SK-N-SH (cell line): Measurements from ENCODE around the gene DEPP1. TPM values are rescaled to one million over a fixed set of nuclear protein-coding genes. Genes with fewer than 3 reads are reported as not detected.
A peak's percentile ranks its signal among the peaks of the same experiment; 100 is the strongest.

ENCODE experiments used
- CTCF ChIA-PET: fragments of 300-600, 350-600 bp; formaldehyde crosslinking; extraction: SDS; loops from one replicate; lab custom pipeline; 2021; lab: Yijun Ruan, JAX
- POLR2A ChIA-PET: fragments of 350-600 bp; sonication (Branson Sonifier 250); formaldehyde crosslinking; extraction: SDS; loops from one replicate; lab custom pipeline; 2020; ENCODE audit warnings: antibody characterized with exemption, inconsistent platforms; lab: Yijun Ruan, JAX
- DNase-seq: peaks from one replicate; pipeline ENCODE4 v3.0.0; 2012
- H2AFZ ChIP-seq: fragments of 200-600 bp; sonication (generic); 2 replicates; pipeline ENCODE4 v1.8.1; 2016; ENCODE audit warnings: antibody characterized with exemption, mild to moderate bottlenecking, low read depth
- H3F3A ChIP-seq: fragments of 200-600 bp; sonication (generic); replicated peaks from 2 replicates; pipeline ENCODE3; 2016; ENCODE audit warnings: antibody characterized with exemption, mild to moderate bottlenecking; ENCODE audit not compliant: insufficient read depth
- H3K27ac ChIP-seq, 2 experiments: fragments of 200-500 bp in 1 of 2; fragments of 200-600 bp in 1 of 2; sonication (Bioruptor generic) in 1 of 2; sonication (generic), shearing (Covaris generic) in 1 of 2; 2 replicates each; pipeline versions ENCODE4 v1.5.1 to v1.6.1; 2014 to 2016; ENCODE audit warnings: low read depth in 2 of 2, inconsistent platforms in 1 of 2, low read length in 1 of 2, mild to moderate bottlenecking in 1 of 2, mixed read lengths in 1 of 2
- H3K27me3 ChIP-seq: fragments of 200-600 bp; sonication (generic), shearing (Covaris generic); 2 replicates; pipeline ENCODE4 v1.6.1; 2016; ENCODE audit warnings: mixed run types; ENCODE audit not compliant: insufficient read depth
- H3K36me3 ChIP-seq, 2 experiments: fragments of 200-500 bp in 1 of 2; fragments of 200-600 bp in 1 of 2; sonication (Bioruptor generic) in 1 of 2; sonication (generic) in 1 of 2; replicated peaks in 1 of 2; 2 replicates each; pipeline versions ENCODE3 to v1.5.1; 2014 to 2016; ENCODE audit warnings: low read length in 1 of 2, mild to moderate bottlenecking in 1 of 2; ENCODE audit not compliant: insufficient read depth in 2 of 2, control insufficient read depth in 1 of 2
- H3K4me1 ChIP-seq, 2 experiments: fragments of 200-500 bp in 1 of 2; fragments of 200-600 bp in 1 of 2; sonication (Bioruptor generic) in 1 of 2; sonication (generic), shearing (Covaris generic) in 1 of 2; 2 replicates each; pipeline versions ENCODE4 v1.5.1 to v1.6.1; 2014 to 2016; ENCODE audit warnings: low read depth in 1 of 2, low read length in 1 of 2, mixed run types in 1 of 2; ENCODE audit not compliant: insufficient read depth in 2 of 2, control insufficient read depth in 1 of 2
- H3K4me2 ChIP-seq: fragments of 200-600 bp; sonication (generic), shearing (Covaris generic); 2 replicates; pipeline ENCODE4 v1.6.1; 2017; ENCODE audit warnings: mixed run types
- H3K4me3 ChIP-seq, 2 experiments: fragments of 200-500 bp in 1 of 2; fragments of 200-600 bp in 1 of 2; sonication (Bioruptor generic) in 1 of 2; sonication (generic), shearing (Covaris generic) in 1 of 2; 2 replicates each; pipeline versions ENCODE4 v1.5.1 to v1.8.1; 2014 to 2016; ENCODE audit warnings: low read depth in 2 of 2, inconsistent platforms in 1 of 2, low read length in 1 of 2, mild to moderate bottlenecking in 1 of 2, mixed read lengths in 1 of 2, moderate library complexity in 1 of 2
- H3K79me2 ChIP-seq: fragments of 200-600 bp; sonication (generic); 2 replicates; pipeline ENCODE4 v1.8.1; 2017; ENCODE audit warnings: mild to moderate bottlenecking; ENCODE audit not compliant: insufficient read depth
- H3K9ac ChIP-seq: fragments of 200-600 bp; sonication (generic); 2 replicates; pipeline ENCODE4 v1.6.1; 2017; ENCODE audit warnings: mixed run types
- H3K9me2 ChIP-seq: fragments of 200-600 bp; sonication (generic); 2 replicates; pipeline ENCODE4 v1.6.1; 2017; ENCODE audit warnings: mixed run types
- H3K9me3 ChIP-seq: fragments of 200-600 bp; sonication (generic); 2 replicates; pipeline ENCODE4 v1.6.1; 2017; ENCODE audit warnings: mixed run types, mild to moderate bottlenecking, moderate library complexity
- H4K20me1 ChIP-seq: fragments of 200-600 bp; sonication (generic); 2 replicates; pipeline ENCODE4 v1.6.1; 2017; ENCODE audit warnings: mild to moderate bottlenecking, mixed run types; ENCODE audit not compliant: insufficient read depth
- EP300 ChIP-seq, 2 experiments: IDR thresholded peaks; 2 replicates each; pipeline versions ENCODE4 v1.4.0 to v1.6.1; 2012; ENCODE audit warnings: borderline replicate concordance in 1 of 2, low read depth in 1 of 2, low read length in 1 of 2
- GATA2 ChIP-seq: sonication (generic); formaldehyde crosslinking; IDR thresholded peaks from 2 replicates; pipeline ENCODE4 v1.5.0; 2020; ENCODE audit warnings: mild to moderate bottlenecking, missing genetic modification reagents
- NFIC ChIP-seq: IDR thresholded peaks from 2 replicates; pipeline ENCODE4 v1.4.0; 2012; ENCODE audit warnings: borderline replicate concordance
- TAF1 ChIP-seq: IDR thresholded peaks from 2 replicates; pipeline ENCODE4 v1.6.1; 2012; ENCODE audit warnings: low read depth, mild to moderate bottlenecking, low read length, moderate library complexity, borderline replicate concordance
- TCF12 ChIP-seq: IDR thresholded peaks from 2 replicates; pipeline ENCODE4 v1.4.0; 2012
- TEAD4 ChIP-seq: IDR thresholded peaks from 2 replicates; pipeline ENCODE4 v1.4.0; 2012; ENCODE audit warnings: mild to moderate bottlenecking, borderline replicate concordance; ENCODE audit not compliant: insufficient read depth
- YY1 ChIP-seq: IDR thresholded peaks from 2 replicates; pipeline ENCODE4 v1.4.0; 2012; ENCODE audit warnings: low read depth, mild to moderate bottlenecking
- WGBS: methylation state at CpG from one replicate; pipeline ENCODE4 v1.1.6; 2017; ENCODE audit warnings: low lambda C conversion rate; 5-methylcytosine and 5-hydroxymethylcytosine counted together
- polyA plus RNA-seq, 3 experiments: library from polyadenylated mRNA; depleted of rRNA; stranded (reverse); fragments of >200 nt; gene quantifications; 2 replicates each; pipeline ENCODE4 v1.2.3, GENCODE V29; 2012
- TF ChIP-seq, protein P1 (sequence below): IDR thresholded peaks from 2 replicates; pipeline ENCODE4 v1.4.0; 2012; ENCODE audit warnings: low read depth
- TF ChIP-seq, protein P2 (sequence below): fragments of 150-350 bp; IDR thresholded peaks from 2 replicates; pipeline ENCODE4 v1.6.1; 2016; ENCODE audit warnings: mild to moderate bottlenecking, low read depth, low read length

Gene DEPP1
- polyA plus RNA-seq, 1 of the 3 experiments (the other 2 are of a cell fraction): 5.3 TPM

DNA sequence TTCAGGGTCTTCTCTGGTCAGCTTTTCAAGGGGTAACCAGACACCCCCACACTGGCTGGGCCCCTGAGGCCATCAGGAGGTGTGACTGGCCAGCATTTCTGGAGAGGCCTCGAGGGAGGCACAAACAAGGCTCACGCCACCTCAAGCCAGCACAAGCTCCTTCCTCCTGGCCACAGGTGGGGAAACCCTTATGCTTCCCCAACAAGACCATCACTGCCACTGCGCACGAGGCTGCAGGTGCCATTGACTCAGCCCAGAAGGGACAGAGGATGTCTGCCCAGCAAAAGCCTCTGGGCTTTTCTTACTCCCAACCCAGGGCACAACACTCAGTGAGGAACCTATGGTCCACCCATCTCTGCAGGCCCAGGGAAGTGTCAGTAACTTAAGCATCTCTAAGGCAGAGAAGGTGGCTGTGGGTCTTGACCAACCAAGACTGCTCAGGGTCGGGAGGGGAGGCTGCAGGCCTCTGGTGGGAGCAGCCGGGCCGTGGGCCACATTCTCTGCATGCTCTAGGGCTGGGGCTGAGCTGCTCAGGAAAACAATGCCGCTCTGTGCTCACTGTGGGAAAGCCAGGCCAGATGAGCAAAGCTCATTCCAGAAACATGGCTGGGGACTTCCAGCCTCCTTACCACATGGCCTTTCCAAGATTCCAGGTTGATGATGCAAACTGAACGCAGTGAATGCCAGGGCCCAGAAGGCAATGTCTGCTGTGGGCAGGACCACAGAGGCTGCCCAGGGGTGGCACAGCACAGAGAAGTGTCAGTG, 43.2 kb downstream of the DEPP1 start:
- Histone ChIP-seq H3K4me2 (no peak overlapping the region; the same call in 1 of the 2 replicates), H3K9ac (no peak overlapping the region), H2AFZ (no peak overlapping the region; the same call in 1 of the 2 replicates), H3F3A (no peaks in the 10 kb centered on the region), H3K4me3 (no peak overlapping the region), H3K79me2 (no peaks in the 10 kb centered on the region), H3K36me3 (no peaks in the 10 kb centered on the region), H3K27ac (peak overlapping the region in 1 of 2 experiments; percentile 57; a peak in 2 of 4 replicates), H4K20me1 (no peaks in the 10 kb centered on the region), H3K9me3 (no peaks in the 10 kb centered on the region), H3K27me3 (no peaks in the 10 kb centered on the region), H3K9me2 (no peaks in the 10 kb centered on the region), H3K4me1 (peaks cover 0 to 10% of the 10 kb centered on the region in 2 experiments; a peak in 2 of 4 replicates)
- TF ChIP-seq, protein P1, sequence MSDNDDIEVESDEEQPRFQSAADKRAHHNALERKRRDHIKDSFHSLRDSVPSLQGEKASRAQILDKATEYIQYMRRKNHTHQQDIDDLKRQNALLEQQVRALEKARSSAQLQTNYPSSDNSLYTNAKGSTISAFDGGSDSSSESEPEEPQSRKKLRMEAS: peak; percentile 93
- TF ChIP-seq GATA2 (CRISPR knock-in tag) (no peak), EP300 (IDR thresholded peaks at IDR 0.05; ENCODE audit: borderline replicate concordance in 1 of 2, low read depth in 1 of 2, low read length in 1 of 2) (0 out of 4 replicates have a peak, but pooled peaks of 1 of the 2 experiments have one; percentile 28), NFIC (no peak; the same call in 1 of the 2 replicates), TCF12 (peak; percentile 73), YY1 (0 out of 2 replicates have a peak, but pooled peaks have one; percentile 54), TEAD4 (peak; percentile 58)
- DNase-seq: no peak
- ChIA-PET POLR2A (no interaction called here), CTCF (interaction anchor here (0.9 to 8.5 kb wide), 4 partner anchors 10 to 73 kb away, joined by 3 to 121 read pairs (median 42); partner anchors contain the start of gene DEPP1)
- WGBS: 42% methylated on average over 8 of the region's 9 CpGs

DNA sequence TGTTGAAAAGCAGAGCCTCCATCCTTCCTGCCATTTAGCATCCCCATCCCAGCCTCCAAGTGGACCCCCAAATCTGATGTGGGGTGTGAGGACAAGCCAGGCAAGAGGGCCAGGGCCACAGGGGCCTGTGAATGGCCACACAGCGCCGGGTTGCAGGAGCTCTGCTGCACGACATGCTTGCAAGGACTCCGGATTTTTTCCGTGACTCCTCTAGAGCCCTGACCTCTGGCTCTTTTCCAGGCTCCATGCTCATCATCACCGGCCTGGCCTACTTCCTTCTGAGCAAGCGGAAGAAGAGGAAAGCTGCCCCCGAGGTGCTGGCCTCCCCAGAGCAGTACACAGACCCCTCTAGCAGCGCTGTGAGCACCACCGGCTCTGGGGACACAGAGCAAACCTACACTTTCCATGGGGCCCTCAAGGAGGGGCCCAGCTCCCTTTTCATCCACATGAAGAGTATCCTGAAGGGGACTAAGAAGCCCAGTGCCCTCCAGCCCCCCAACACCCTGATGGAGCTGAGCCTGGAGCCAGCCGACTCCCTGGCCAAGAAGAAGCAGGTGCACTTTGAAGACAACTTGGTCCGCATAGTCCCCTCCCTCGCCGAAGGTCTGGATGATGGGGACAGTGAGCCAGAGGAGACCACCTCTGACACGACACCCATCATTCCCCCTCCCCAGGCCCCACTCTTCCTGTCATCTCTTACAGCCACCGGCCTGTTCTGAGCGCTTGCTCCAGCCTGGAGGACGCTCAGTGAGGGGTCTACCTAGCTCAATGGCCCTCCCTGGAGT, 44.0 kb downstream of the DEPP1 start:
- ChIA-PET POLR2A (no interaction called here), CTCF (interaction anchor here (0.7 to 8.5 kb wide), 8 partner anchors 10 to 423 kb away, joined by 3 to 121 read pairs (median 4); partner anchors contain the start of gene DEPP1)
- TF ChIP-seq, protein P2, sequence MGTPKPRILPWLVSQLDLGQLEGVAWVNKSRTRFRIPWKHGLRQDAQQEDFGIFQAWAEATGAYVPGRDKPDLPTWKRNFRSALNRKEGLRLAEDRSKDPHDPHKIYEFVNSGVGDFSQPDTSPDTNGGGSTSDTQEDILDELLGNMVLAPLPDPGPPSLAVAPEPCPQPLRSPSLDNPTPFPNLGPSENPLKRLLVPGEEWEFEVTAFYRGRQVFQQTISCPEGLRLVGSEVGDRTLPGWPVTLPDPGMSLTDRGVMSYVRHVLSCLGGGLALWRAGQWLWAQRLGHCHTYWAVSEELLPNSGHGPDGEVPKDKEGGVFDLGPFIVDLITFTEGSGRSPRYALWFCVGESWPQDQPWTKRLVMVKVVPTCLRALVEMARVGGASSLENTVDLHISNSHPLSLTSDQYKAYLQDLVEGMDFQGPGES: no peak
- no peak for TF ChIP-seq TAF1
- no peaks in the 10 kb centered on the region for H3K36me3 ChIP-seq
- H3K79me2 ChIP-seq: no peaks in the 10 kb centered on the region
- peaks cover 0 to 10% of the 10 kb centered on the region in 2 experiments; a peak in 2 of 4 replicates for H3K4me1 ChIP-seq
- no peaks in the 10 kb centered on the region for H3K9me3 ChIP-seq
- 70% methylated on average over 10 of the region's 18 CpGs for WGBS
- H3K4me3 ChIP-seq: no peak overlapping the region
- H3K27ac ChIP-seq: no peak overlapping the region
- no peak overlapping the region for H3K9ac ChIP-seq
- no peak overlapping the region for H3K4me2 ChIP-seq
- H2AFZ ChIP-seq: no peak overlapping the region
- H4K20me1 ChIP-seq: no peaks in the 10 kb centered on the region
- H3K9me2 ChIP-seq: no peaks in the 10 kb centered on the region
- peaks cover under 1% of the 10 kb centered on the region; the same call in 1 of the 2 replicates for H3K27me3 ChIP-seq
- no peak for DNase-seq
- H3F3A ChIP-seq: no peaks in the 10 kb centered on the region
